Measurements from ENCODE around the gene GINS1.

Gene GINS1

GRCh38 chr20:25461786-25462545, 54.5 kb downstream of the GINS1 start:
- no peak overlapping the region for H3K4me3 ChIP-seq (ENCODE audit: low read depth, low read length)
- DNase-seq (ENCODE audit: low read depth), result no peak
- TF ChIP-seq CTCF (IDR thresholded peaks at IDR 0.05; ENCODE audit: low read depth, low read length, missing control alignments), result no peak

- no peak overlapping the region for H3K4me3 ChIP-seq (ENCODE audit: low read depth, low read length)
- no peak for TF ChIP-seq CTCF (IDR thresholded peaks at IDR 0.05; ENCODE audit: low read depth, low read length, missing control alignments)
- DNase-seq (ENCODE audit: low read depth), result no peak
Measured at GRCh38 chr20:25464501-25465242, 57.2 kb downstream of the GINS1 start.

- no peak for TF ChIP-seq CTCF (IDR thresholded peaks at IDR 0.05; ENCODE audit: low read depth, low read length, missing control alignments)
- no peak for DNase-seq (ENCODE audit: low read depth)
- H3K4me3 ChIP-seq (ENCODE audit: low read depth, low read length), result no peak overlapping the region
Measured at GRCh38 chr20:25465243-25466135, 58.0 kb downstream of the GINS1 start.

- TF ChIP-seq CTCF (IDR thresholded peaks at IDR 0.05; ENCODE audit: low read depth, low read length, missing control alignments), result no peak
- DNase-seq (ENCODE audit: low read depth), result no peak
- no peak overlapping the region for H3K4me3 ChIP-seq (ENCODE audit: low read depth, low read length)
Measured at GRCh38 chr20:25466846-25467245, 59.4 kb downstream of the GINS1 start.

- H3K4me3 ChIP-seq (ENCODE audit: low read depth, low read length), result no peak overlapping the region
- TF ChIP-seq CTCF (IDR thresholded peaks at IDR 0.05; ENCODE audit: low read depth, low read length, missing control alignments), result no peak
- no peak for DNase-seq (ENCODE audit: low read depth)
Measured at GRCh38 chr20:25467441-25467840, 60.0 kb downstream of the GINS1 start.

- no peak for DNase-seq (ENCODE audit: low read depth)
- H3K4me3 ChIP-seq (ENCODE audit: low read depth, low read length), result no peak overlapping the region
- TF ChIP-seq CTCF (IDR thresholded peaks at IDR 0.05; ENCODE audit: low read depth, low read length, missing control alignments), result no peak
Measured at GRCh38 chr20:25468126-25469075, 60.9 kb downstream of the GINS1 start.
